PC-9 (cell line): ENCODE results near the gene ZNF784. TPM values are rescaled to one million over a fixed set of nuclear protein-coding genes. Genes with fewer than 3 reads are reported as not detected.

Experiments used
- BruUV-seq: library from RNA; stranded (reverse); fragments of 400-500 nt; replicated peaks from 2 replicates; lab custom pipeline; 2021; lab: Mats Ljungman, UMichigan
- CTCF ChIA-PET: fragments of 300-600 bp; sonication (Branson Sonifier 250); formaldehyde crosslinking; loops from one replicate; lab custom pipeline; 2022; ENCODE audit warnings: antibody characterized with exemption; lab: Charles Lee
- POLR2A ChIA-PET: fragments of 300-600 bp; sonication (Branson Sonifier 250); formaldehyde crosslinking; loops from one replicate; lab custom pipeline; 2022; ENCODE audit warnings: antibody characterized with exemption; ENCODE audit not compliant: unreplicated experiment; lab: Charles Lee
- DNase-seq, 2 experiments: peaks; one replicate each; pipeline versions ENCODE4 v3.0.0 to v3.0.0-alpha.2; 2015 to 2022; ENCODE audit warnings: mixed read lengths in 1 of 2
- H2AFZ ChIP-seq: fragments of 200-600 bp; sonication (generic); 2 replicates; pipeline ENCODE4 v1.8.1; 2017; ENCODE audit warnings: antibody characterized with exemption
- H3F3A ChIP-seq: fragments of 200-600 bp; sonication (generic); 2 replicates; pipeline ENCODE4 v1.8.1; 2017; ENCODE audit warnings: antibody characterized with exemption, mild to moderate bottlenecking, low read depth; ENCODE audit not compliant: insufficient read depth
- H3K27ac ChIP-seq: fragments of 200-600 bp; sonication (generic); 2 replicates; pipeline ENCODE4 v1.6.1; 2016; ENCODE audit warnings: mixed run types
- H3K27me3 ChIP-seq: fragments of 200-600 bp; sonication (generic); 2 replicates; pipeline ENCODE4 v1.6.1; 2016; ENCODE audit warnings: low read depth, mixed run types; ENCODE audit not compliant: insufficient read depth
- H3K36me3 ChIP-seq: fragments of 200-600 bp; sonication (generic); 2 replicates; pipeline ENCODE4 v1.6.1; 2016; ENCODE audit warnings: low read depth, mixed run types
- H3K4me1 ChIP-seq: fragments of 200-600 bp; sonication (generic); replicated peaks from 2 replicates; pipeline ENCODE4 v1.6.1; 2016; ENCODE audit warnings: mixed run types; ENCODE audit not compliant: insufficient read depth
- H3K4me2 ChIP-seq: fragments of 200-600 bp; sonication (generic); 2 replicates; pipeline ENCODE4 v1.6.1; 2017; ENCODE audit warnings: mixed run types
- H3K4me3 ChIP-seq: fragments of 200-600 bp; sonication (generic); 2 replicates; pipeline ENCODE4 v1.6.1; 2016; ENCODE audit warnings: mixed run types
- H3K79me2 ChIP-seq: fragments of 200-600 bp; sonication (generic); 2 replicates; pipeline ENCODE4 v1.6.1; 2017; ENCODE audit warnings: low read depth, mixed run types
- H3K9me2 ChIP-seq: fragments of 200-600 bp; sonication (generic); 2 replicates; pipeline ENCODE4 v1.8.1; 2017; ENCODE audit warnings: mild to moderate bottlenecking; ENCODE audit not compliant: insufficient read depth
- H3K9me3 ChIP-seq: fragments of 200-600 bp; sonication (generic); 2 replicates; pipeline ENCODE4 v1.8.1; 2016; ENCODE audit warnings: low read depth; ENCODE audit not compliant: insufficient read depth
- H4K20me1 ChIP-seq: fragments of 200-600 bp; sonication (generic); 2 replicates; pipeline ENCODE4 v1.8.1; 2017; ENCODE audit not compliant: insufficient read depth
- CTCF ChIP-seq: fragments of 200-600 bp; sonication (generic); conservative IDR thresholded peaks from 2 replicates; pipeline ENCODE4 v1.6.1; 2017; ENCODE audit warnings: mixed run types, antibody characterized with exemption, mild to moderate bottlenecking, moderate library complexity
- EZH2 ChIP-seq: fragments of 200-600 bp; sonication (generic); IDR thresholded peaks from 2 replicates; pipeline ENCODE4 v1.8.0; 2017; ENCODE audit warnings: antibody characterized with exemption, low read depth
- intact Hi-C: fragments of 100-400 bp; cut with micrococcal nuclease; formaldehyde crosslinking; loops from one replicate; pipeline ENCODE4 v1.10.0; 2022; ENCODE audit not compliant: unreplicated experiment
- total RNA-seq: library from RNA; stranded (reverse); gene quantifications from 2 replicates; pipeline ENCODE4 v1.2.3, GENCODE V29; 2021

The ZNF784 gene
- total RNA-seq, 1 experiment from 2014 or later: 5.4 TPM

GRCh38 chr19:55602104-55603001 is 22.0 kb downstream of the ZNF784 start:
- peaks cover 41% of the 10 kb centered on the region for H3F3A ChIP-seq
- TF ChIP-seq EZH2 (no peak), CTCF (no peak)
- intact Hi-C loops: no loop called here
- CTCF ChIA-PET: interaction anchor here (0.7 kb wide), 1 partner anchor 52 kb away, joined by 6 read pairs; no protein-coding TSS in a partner anchor
- no peaks in the 10 kb centered on the region for H3K9me2 ChIP-seq
- H2AFZ ChIP-seq: no peak overlapping the region
- no peaks in the 10 kb centered on the region for H3K27me3 ChIP-seq
- no peak overlapping the region for H3K4me2 ChIP-seq
- peaks cover 34% of the 10 kb centered on the region for H3K79me2 ChIP-seq
- BruUV-seq: no TSS peak
- POLR2A ChIA-PET: no interaction called here
- no peak overlapping the region for H3K4me3 ChIP-seq
- H3K9me3 ChIP-seq: no peaks in the 10 kb centered on the region
- DNase-seq: peak in 1 of 2 experiments; percentile 11
- H4K20me1 ChIP-seq: peaks cover 10% of the 10 kb centered on the region
- H3K36me3 ChIP-seq: no peaks in the 10 kb centered on the region
- no peak overlapping the region for H3K27ac ChIP-seq
- peaks cover 29% of the 10 kb centered on the region for H3K4me1 ChIP-seq

GRCh38 chr19:55601084-55601483 is 23.3 kb downstream of the ZNF784 start:
- TF ChIP-seq EZH2: no peak
- no peak for TF ChIP-seq CTCF
- H3K9me3 ChIP-seq: no peaks in the 10 kb centered on the region
- H3K4me1 ChIP-seq: peaks cover 22% of the 10 kb centered on the region
- no peak overlapping the region for H3K27ac ChIP-seq
- CTCF ChIA-PET: no interaction called here
- H2AFZ ChIP-seq: no peak overlapping the region
- intact Hi-C loops: no loop called here
- peak overlapping the region; percentile 91; the same call in 1 of the 2 replicates for H3K4me3 ChIP-seq
- H3K4me2 ChIP-seq: peak overlapping the region; percentile 97
- H3K36me3 ChIP-seq: 0 out of 2 replicates have a peak, but pooled peaks cover 4% of the 10 kb centered on the region
- H3K27me3 ChIP-seq: no peaks in the 10 kb centered on the region
- TSS peak; percentile 27 for BruUV-seq
- H4K20me1 ChIP-seq: no peaks in the 10 kb centered on the region
- H3K79me2 ChIP-seq: peaks cover 23% of the 10 kb centered on the region
- POLR2A ChIA-PET: interaction anchor here (0.5 kb wide), 1 partner anchor 20 kb away, joined by 5 read pairs; the partner anchor contains the start of gene ZNF579
- peak in 1 of 2 experiments; percentile 34 for DNase-seq
- H3K9me2 ChIP-seq: no peaks in the 10 kb centered on the region
- H3F3A ChIP-seq: peaks cover 40% of the 10 kb centered on the region

GRCh38 chr19:55600662-55601028 is 23.7 kb downstream of the ZNF784 start:
- Histone ChIP-seq H3K9me3 (no peaks in the 10 kb centered on the region), H3F3A (peaks cover 40% of the 10 kb centered on the region), H3K4me1 (peaks cover 22% of the 10 kb centered on the region), H3K4me2 (peak overlapping the region; percentile 97), H4K20me1 (no peaks in the 10 kb centered on the region), H2AFZ (peak overlapping the region; percentile 70; the same call in 1 of the 2 replicates), H3K36me3 (peaks cover 4% of the 10 kb centered on the region; the same call in 1 of the 2 replicates), H3K27me3 (no peaks in the 10 kb centered on the region), H3K27ac (no peak overlapping the region), H3K79me2 (peaks cover 19% of the 10 kb centered on the region), H3K4me3 (peak overlapping the region; percentile 91), H3K9me2 (no peaks in the 10 kb centered on the region)
- DNase-seq: no peak
- ChIA-PET CTCF (no interaction called here), POLR2A (no interaction called here)
- TF ChIP-seq EZH2 (no peak), CTCF (no peak)
- intact Hi-C loops: no loop called here
- BruUV-seq: no TSS peak
